Neural cell (in vitro differentiated cells): Measurements from ENCODE around the gene HOPX. TPM values are rescaled to one million over a fixed set of nuclear protein-coding genes. Genes with fewer than 3 reads are reported as not detected.
"Not testable (repeated sequence)": the region's sequence is repeated elsewhere in the genome, so short reads cannot be mapped to it uniquely, and the experiment has no call there.

ENCODE experiments used
- H2AFZ ChIP-seq: fragments of 200-600, 300-800 bp; sonication (generic), shearing (Covaris generic); 2 replicates; pipeline ENCODE4 v1.6.0; 2014; ENCODE audit warnings: low read depth, mild to moderate bottlenecking, antibody characterized with exemption, low read length, moderate library complexity
- H3F3A ChIP-seq: fragments of 200-600 bp; shearing (Covaris generic); 2 replicates; pipeline ENCODE4 v1.6.1; 2016; ENCODE audit warnings: mild to moderate bottlenecking, moderate library complexity, mixed read lengths, antibody characterized with exemption, low read length; ENCODE audit not compliant: insufficient read depth, poor library complexity, severe bottlenecking
- H3K27ac ChIP-seq: fragments of 200-600, 300-800 bp; sonication (generic), shearing (Covaris generic); 2 replicates; pipeline ENCODE4 v1.5.1; 2014; ENCODE audit warnings: mild to moderate bottlenecking, low read length, moderate library complexity
- H3K27me3 ChIP-seq: fragments of 300-800, 200-600 bp; sonication (generic), shearing (Covaris generic); 2 replicates; pipeline ENCODE4 v1.6.0; 2014; ENCODE audit warnings: mild to moderate bottlenecking, low read depth, low read length, moderate library complexity; ENCODE audit not compliant: insufficient read depth
- H3K36me3 ChIP-seq: fragments of 300-800, 200-600 bp; sonication (generic), shearing (Covaris generic); 2 replicates; pipeline ENCODE4 v1.5.1; 2014; ENCODE audit warnings: mild to moderate bottlenecking, antibody characterized with exemption, low read length, moderate library complexity; ENCODE audit not compliant: insufficient read depth
- H3K4me2 ChIP-seq: fragments of 300-800, 200-600 bp; sonication (generic), shearing (Covaris generic); 2 replicates; pipeline ENCODE4 v1.6.0; 2014; ENCODE audit warnings: mild to moderate bottlenecking, low read length
- H3K4me3 ChIP-seq: fragments of 300-800, 200-600 bp; sonication (generic), shearing (Covaris generic); 2 replicates; pipeline ENCODE4 v1.5.1; 2014; ENCODE audit warnings: mild to moderate bottlenecking, low read length, moderate library complexity
- H3K79me2 ChIP-seq: fragments of 200-600 bp; shearing (Covaris generic); replicated peaks from 2 replicates; pipeline ENCODE4 v1.6.0; 2014; ENCODE audit warnings: mild to moderate bottlenecking, low read length, moderate library complexity; ENCODE audit not compliant: insufficient read depth
- H3K9ac ChIP-seq: fragments of 300-800, 200-600 bp; sonication (generic), shearing (Covaris generic); 2 replicates; pipeline ENCODE4 v1.6.1; 2016; ENCODE audit warnings: mild to moderate bottlenecking, low read length, mixed read lengths
- H3K9me2 ChIP-seq: fragments of 200-600 bp; shearing (Covaris generic); 2 replicates; pipeline ENCODE4 v1.6.1; 2016; ENCODE audit warnings: mild to moderate bottlenecking, low read length, mixed read lengths; ENCODE audit not compliant: insufficient read depth
- H3K9me3 ChIP-seq: fragments of 200-600, 300-800 bp; sonication (generic), shearing (Covaris generic); 2 replicates; pipeline ENCODE4 v1.6.1; 2016; ENCODE audit warnings: mild to moderate bottlenecking, mixed run types, low read length, moderate library complexity, mixed read lengths
- H4K20me1 ChIP-seq: fragments of 200-600 bp; shearing (Covaris generic); 2 replicates; pipeline ENCODE4 v1.6.1; 2016; ENCODE audit warnings: mild to moderate bottlenecking, mixed run types; ENCODE audit not compliant: insufficient read depth
- CTCF ChIP-seq: fragments of 450-650 bp; IDR thresholded peaks from 2 replicates; pipeline ENCODE4 v1.5.1; 2014; ENCODE audit warnings: antibody characterized with exemption, mild to moderate bottlenecking, moderate library complexity; ENCODE audit not compliant: poor library complexity, severe bottlenecking
- EP300 ChIP-seq: fragments of 450-650 bp; conservative IDR thresholded peaks from 2 replicates; pipeline ENCODE4 v1.6.1; 2014; ENCODE audit warnings: antibody characterized with exemption, mild to moderate bottlenecking, moderate library complexity; ENCODE audit not compliant: poor library complexity, severe bottlenecking
- EZH2 ChIP-seq: fragments of 200-600, 300-800 bp; shearing (Covaris generic), sonication (generic); IDR thresholded peaks from 2 replicates; pipeline ENCODE4 v1.6.1; 2014; ENCODE audit warnings: antibody characterized with exemption, low read length, borderline replicate concordance, mild to moderate bottlenecking; ENCODE audit not compliant: insufficient read depth, poor library complexity, severe bottlenecking
- MXI1 ChIP-seq: fragments of 450-650 bp; conservative IDR thresholded peaks from 2 replicates; pipeline ENCODE4 v1.6.1; 2014; ENCODE audit warnings: antibody characterized with exemption, mild to moderate bottlenecking; ENCODE audit not compliant: poor library complexity, severe bottlenecking
- POLR2AphosphoS5 ChIP-seq: IDR thresholded peaks from 2 replicates; pipeline ENCODE4 v1.6.1; 2012
- RAD21 ChIP-seq: fragments of 450-650 bp; conservative IDR thresholded peaks from 2 replicates; pipeline ENCODE4 v1.6.1; 2014; ENCODE audit warnings: antibody characterized with exemption, mild to moderate bottlenecking, moderate library complexity
- SMC3 ChIP-seq: fragments of 450-650 bp; conservative IDR thresholded peaks from 2 replicates; pipeline ENCODE4 v1.6.1; 2014; ENCODE audit warnings: antibody characterized with exemption, mild to moderate bottlenecking, moderate library complexity; ENCODE audit not compliant: poor library complexity
- TAF1 ChIP-seq: IDR thresholded peaks from 2 replicates; pipeline ENCODE4 v1.6.1; 2012; ENCODE audit warnings: low read depth
- polyA plus RNA-seq: library from polyadenylated mRNA; depleted of rRNA; stranded (reverse); fragments of >200 nt; gene quantifications from 2 replicates; pipeline ENCODE4 v1.2.3, GENCODE V29; 2014
- TF ChIP-seq, protein P1 (sequence below): IDR thresholded peaks from 2 replicates; pipeline ENCODE4 v1.6.1; 2012; ENCODE audit warnings: borderline replicate concordance

HOPX gene
- polyA plus RNA-seq, 1 donor from 2014 or later: 2.0 TPM

DNA sequence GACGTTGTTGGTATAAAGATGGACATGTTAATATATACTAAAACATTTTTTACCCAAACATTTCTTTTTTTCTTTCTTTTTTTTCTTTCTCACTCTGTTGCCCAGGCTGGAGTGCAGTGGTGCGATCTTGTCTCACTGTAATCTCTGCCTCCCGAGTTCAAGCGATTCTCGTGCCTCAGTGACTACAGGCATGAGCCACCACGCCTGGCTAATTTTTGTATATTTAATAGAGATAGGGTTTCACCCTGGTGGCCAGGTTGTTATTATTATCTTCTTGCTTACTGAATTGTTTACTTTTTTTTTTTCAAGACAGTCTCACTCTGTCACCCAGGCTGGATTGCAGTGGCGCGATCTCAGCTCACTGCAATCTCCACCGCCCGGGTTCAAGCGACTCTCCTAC lies 68.8 kb downstream of the HOPX start:
- TF ChIP-seq POLR2AphosphoS5 (no peak), SMC3 (no peak), EP300 (no peak), RAD21 (no peak), TAF1 (no peak), EZH2 (no peak)
- Histone ChIP-seq H3K27me3 (no peaks in the 10 kb centered on the region), H3F3A (no peaks in the 10 kb centered on the region)

DNA sequence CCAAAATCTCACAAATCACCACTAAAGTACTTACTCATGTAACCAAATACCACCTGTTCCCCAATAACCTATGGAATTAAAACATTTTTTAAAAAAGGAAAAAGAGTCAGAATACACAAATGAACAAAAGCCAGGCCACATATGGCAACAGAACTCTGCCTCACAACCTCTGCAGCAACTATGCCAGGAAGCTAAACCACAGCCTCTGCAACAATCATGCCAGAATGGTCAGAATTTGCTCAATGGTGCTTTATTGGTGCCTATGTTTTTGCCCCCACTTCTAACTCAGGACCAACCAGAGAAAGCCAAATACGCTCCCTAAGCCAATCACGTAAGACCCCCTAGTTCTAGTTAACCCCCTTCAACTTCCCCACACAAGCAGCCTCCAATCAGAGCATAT lies 69.6 kb downstream of the HOPX start:
- Histone ChIP-seq H3K27me3 (no peaks in the 10 kb centered on the region), H4K20me1 (no peaks in the 10 kb centered on the region), H3K9me3 (no peaks in the 10 kb centered on the region), H3K79me2 (no peaks in the 10 kb centered on the region), H3K9me2 (no peaks in the 10 kb centered on the region), H2AFZ (no peak overlapping the region), H3K4me2 (no peak overlapping the region), H3K36me3 (no peaks in the 10 kb centered on the region), H3K27ac (no peak overlapping the region), H3K9ac (no peak overlapping the region), H3F3A (no peaks in the 10 kb centered on the region), H3K4me3 (no peak overlapping the region)
- no peak for TF ChIP-seq TAF1
- no peak for TF ChIP-seq MXI1
- TF ChIP-seq EZH2: no peak
- TF ChIP-seq CTCF: no peak
- TF ChIP-seq, protein P1, sequence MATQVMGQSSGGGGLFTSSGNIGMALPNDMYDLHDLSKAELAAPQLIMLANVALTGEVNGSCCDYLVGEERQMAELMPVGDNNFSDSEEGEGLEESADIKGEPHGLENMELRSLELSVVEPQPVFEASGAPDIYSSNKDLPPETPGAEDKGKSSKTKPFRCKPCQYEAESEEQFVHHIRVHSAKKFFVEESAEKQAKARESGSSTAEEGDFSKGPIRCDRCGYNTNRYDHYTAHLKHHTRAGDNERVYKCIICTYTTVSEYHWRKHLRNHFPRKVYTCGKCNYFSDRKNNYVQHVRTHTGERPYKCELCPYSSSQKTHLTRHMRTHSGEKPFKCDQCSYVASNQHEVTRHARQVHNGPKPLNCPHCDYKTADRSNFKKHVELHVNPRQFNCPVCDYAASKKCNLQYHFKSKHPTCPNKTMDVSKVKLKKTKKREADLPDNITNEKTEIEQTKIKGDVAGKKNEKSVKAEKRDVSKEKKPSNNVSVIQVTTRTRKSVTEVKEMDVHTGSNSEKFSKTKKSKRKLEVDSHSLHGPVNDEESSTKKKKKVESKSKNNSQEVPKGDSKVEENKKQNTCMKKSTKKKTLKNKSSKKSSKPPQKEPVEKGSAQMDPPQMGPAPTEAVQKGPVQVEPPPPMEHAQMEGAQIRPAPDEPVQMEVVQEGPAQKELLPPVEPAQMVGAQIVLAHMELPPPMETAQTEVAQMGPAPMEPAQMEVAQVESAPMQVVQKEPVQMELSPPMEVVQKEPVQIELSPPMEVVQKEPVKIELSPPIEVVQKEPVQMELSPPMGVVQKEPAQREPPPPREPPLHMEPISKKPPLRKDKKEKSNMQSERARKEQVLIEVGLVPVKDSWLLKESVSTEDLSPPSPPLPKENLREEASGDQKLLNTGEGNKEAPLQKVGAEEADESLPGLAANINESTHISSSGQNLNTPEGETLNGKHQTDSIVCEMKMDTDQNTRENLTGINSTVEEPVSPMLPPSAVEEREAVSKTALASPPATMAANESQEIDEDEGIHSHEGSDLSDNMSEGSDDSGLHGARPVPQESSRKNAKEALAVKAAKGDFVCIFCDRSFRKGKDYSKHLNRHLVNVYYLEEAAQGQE: no peak
- TF ChIP-seq SMC3: no peak
- no peak for TF ChIP-seq POLR2AphosphoS5
- no peak for TF ChIP-seq EP300
- TF ChIP-seq RAD21: no peak

More for the DNA sequence above, 68.8 kb downstream of the HOPX start:
- H3K27ac ChIP-seq: no peak overlapping the region
- no peaks in the 10 kb centered on the region for H4K20me1 ChIP-seq
- no peaks in the 10 kb centered on the region for H3K9me2 ChIP-seq
- no peaks in the 10 kb centered on the region for H3K36me3 ChIP-seq
- H3K9me3 ChIP-seq: no peaks in the 10 kb centered on the region
- no peak overlapping the region for H2AFZ ChIP-seq
- H3K4me3 ChIP-seq: no peak overlapping the region
- H3K79me2 ChIP-seq: no peaks in the 10 kb centered on the region
- no peak overlapping the region for H3K9ac ChIP-seq
- H3K4me2 ChIP-seq: no peak overlapping the region

DNA sequence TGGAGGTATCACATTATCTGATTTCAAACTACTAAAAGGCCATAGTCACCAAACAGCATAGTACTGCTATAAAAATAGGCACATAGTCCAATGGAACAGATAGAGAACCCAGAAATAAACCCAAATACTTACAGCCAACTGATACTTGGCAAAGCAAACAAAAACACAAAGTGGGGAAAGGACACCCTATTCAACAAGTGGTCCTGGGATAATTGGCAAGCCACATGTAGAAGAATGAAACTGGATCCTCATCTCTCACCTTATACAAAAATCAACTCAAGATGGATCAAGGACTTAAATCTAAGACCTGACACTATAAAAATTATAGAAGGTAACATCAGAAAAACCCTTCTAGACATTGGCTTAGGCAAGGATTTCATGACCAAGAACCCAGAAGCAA lies 70.9 kb downstream of the HOPX start:
- not testable (repeated sequence) for H3K9me2 ChIP-seq, H4K20me1 ChIP-seq, H3K9me3 ChIP-seq, H3K4me3 ChIP-seq, H3K4me2 ChIP-seq, H3K79me2 ChIP-seq, H3K27me3 ChIP-seq, H3K36me3 ChIP-seq, H3K9ac ChIP-seq, H3K27ac ChIP-seq, H3F3A ChIP-seq, H2AFZ ChIP-seq
